BLaER1 treated with 17β-estradiol and CSF1 and Interleukin-3, amounts not matched to agents 10 nM and 100 nM (cell line): ENCODE results near the gene PRTN3.
"Not testable (repeated sequence)": the region's sequence is repeated elsewhere in the genome, so short reads cannot be mapped to it uniquely, and the experiment has no call there.

Experiments
- H3K27ac ChIP-seq, 11 experiments: shearing (Covaris generic); formaldehyde crosslinking; 2 replicates each; pipeline ENCODE4 v1.8.1; 2022
- H3K27me3 ChIP-seq, 11 experiments: shearing (Covaris generic); formaldehyde crosslinking; 2 replicates each; pipeline ENCODE4 v1.8.1; 2022
- H3K36me3 ChIP-seq, 11 experiments: shearing (Covaris generic); formaldehyde crosslinking; 2 replicates each; pipeline ENCODE4 v1.8.1; 2022
- H3K4me1 ChIP-seq, 10 experiments: shearing (Covaris generic); formaldehyde crosslinking; 2 replicates each; pipeline ENCODE4 v1.8.1; 2022
- H3K4me2 ChIP-seq, 11 experiments: shearing (Covaris generic); formaldehyde crosslinking; 2 replicates each; pipeline ENCODE4 v1.8.1; 2022
- H3K4me3 ChIP-seq, 10 experiments: shearing (Covaris generic); formaldehyde crosslinking; 2 replicates each; pipeline ENCODE4 v1.8.1; 2022
- H3K9ac ChIP-seq, 11 experiments: shearing (Covaris generic); formaldehyde crosslinking; 2 replicates each; pipeline ENCODE4 v1.8.1; 2022
- H3K9me3 ChIP-seq, 11 experiments: shearing (Covaris generic); formaldehyde crosslinking; replicated peaks in 1 of 11; 2 replicates each; pipeline ENCODE4 v1.8.1; 2022
- H4K20me1 ChIP-seq, 11 experiments: shearing (Covaris generic); formaldehyde crosslinking; 2 replicates each; pipeline ENCODE4 v1.8.1; 2022
- Cebpa-rat ChIP-seq, 11 experiments: shearing (Covaris generic); IDR thresholded peaks; 2 replicates each; pipeline ENCODE4 v1.8.1; 2022

The PRTN3 gene

GRCh38 chr19:813219-814151 lies 27.3 kb upstream of the PRTN3 start:
- Histone ChIP-seq H3K36me3 (peaks cover 51 to 75% (median 70%) of the 10 kb centered on the region in 11 experiments), H4K20me1 (peaks cover 51 to 76% (median 72%) of the 10 kb centered on the region in 11 experiments), H3K4me1 (no peaks in the 10 kb centered on the region), H3K4me2 (no peak overlapping the region), H3K9ac (no peak overlapping the region), H3K27ac (no peak overlapping the region), H3K27me3 (0 out of 22 replicates have a peak, but pooled peaks cover 0 to 4% (median 0%) of the 10 kb centered on the region in 11 experiments), H3K9me3 (peaks cover 0 to 11% (median 0%) of the 10 kb centered on the region in 11 experiments; a peak in 2 of 22 replicates), H3K4me3 (no peak overlapping the region)
- no peak for TF ChIP-seq Cebpa-rat (IDR thresholded peaks at IDR 0.05)

DNA sequence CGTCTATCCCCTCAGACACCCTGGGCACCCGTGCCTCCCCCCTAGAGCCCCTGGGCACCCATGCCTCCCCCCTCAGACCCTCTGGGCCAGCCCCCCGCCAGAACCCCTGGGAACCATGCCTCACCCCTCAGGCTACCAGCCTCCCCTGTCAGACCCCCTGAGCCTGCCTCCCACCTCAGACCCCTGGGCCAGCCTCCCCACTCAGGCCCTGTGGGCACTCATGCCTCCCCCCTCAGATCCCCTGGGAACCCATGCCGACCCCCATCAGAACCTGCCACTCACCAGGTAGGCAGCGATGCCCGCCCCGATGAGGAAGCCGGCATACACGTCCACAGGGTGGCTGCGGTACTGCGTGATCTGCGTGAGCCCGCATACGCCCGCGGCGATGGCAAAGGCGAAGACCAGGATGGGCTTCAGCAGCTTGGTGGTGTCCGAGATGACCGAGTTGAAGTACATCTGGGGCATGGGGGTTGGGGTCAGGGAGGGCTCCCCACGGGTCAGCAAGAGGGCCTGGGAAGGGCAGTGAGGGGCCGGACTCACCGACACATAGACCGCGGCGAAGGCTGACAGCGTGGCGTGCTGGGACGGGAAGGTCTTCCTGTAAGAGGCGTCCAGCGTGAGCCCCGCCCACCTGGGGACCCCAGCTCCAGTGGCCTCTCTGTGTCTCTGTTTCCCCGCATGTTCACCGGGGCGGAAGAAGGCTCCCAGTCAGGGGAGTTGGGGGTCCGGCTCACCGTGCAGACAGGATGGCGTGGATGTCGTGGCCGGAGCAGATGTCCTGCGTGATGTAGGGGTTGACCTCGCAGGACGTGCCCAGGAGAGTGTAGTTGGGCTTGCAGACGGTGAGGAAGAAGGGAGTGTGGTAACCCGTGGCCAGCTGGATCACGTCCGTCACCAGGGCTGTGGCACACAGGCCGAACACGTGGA lies 26.4 kb upstream of the PRTN3 start:
- peaks cover 42 to 66% (median 63%) of the 10 kb centered on the region in 11 experiments for H4K20me1 ChIP-seq
- H3K27me3 ChIP-seq: peaks cover 0 to 6% (median under 1%) of the 10 kb centered on the region in 11 experiments; a peak in 13 of 22 replicates
- no peak overlapping the region for H3K27ac ChIP-seq
- H3K9me3 ChIP-seq: peaks cover 0 to 11% (median 0%) of the 10 kb centered on the region in 11 experiments; a peak in 2 of 22 replicates
- no peak overlapping the region for H3K9ac ChIP-seq
- H3K4me1 ChIP-seq: no peaks in the 10 kb centered on the region
- no peak for TF ChIP-seq Cebpa-rat (IDR thresholded peaks at IDR 0.05)
- peaks cover 41 to 65% (median 60%) of the 10 kb centered on the region in 11 experiments for H3K36me3 ChIP-seq
- H3K4me2 ChIP-seq: no peak overlapping the region
- no peak overlapping the region for H3K4me3 ChIP-seq

DNA sequence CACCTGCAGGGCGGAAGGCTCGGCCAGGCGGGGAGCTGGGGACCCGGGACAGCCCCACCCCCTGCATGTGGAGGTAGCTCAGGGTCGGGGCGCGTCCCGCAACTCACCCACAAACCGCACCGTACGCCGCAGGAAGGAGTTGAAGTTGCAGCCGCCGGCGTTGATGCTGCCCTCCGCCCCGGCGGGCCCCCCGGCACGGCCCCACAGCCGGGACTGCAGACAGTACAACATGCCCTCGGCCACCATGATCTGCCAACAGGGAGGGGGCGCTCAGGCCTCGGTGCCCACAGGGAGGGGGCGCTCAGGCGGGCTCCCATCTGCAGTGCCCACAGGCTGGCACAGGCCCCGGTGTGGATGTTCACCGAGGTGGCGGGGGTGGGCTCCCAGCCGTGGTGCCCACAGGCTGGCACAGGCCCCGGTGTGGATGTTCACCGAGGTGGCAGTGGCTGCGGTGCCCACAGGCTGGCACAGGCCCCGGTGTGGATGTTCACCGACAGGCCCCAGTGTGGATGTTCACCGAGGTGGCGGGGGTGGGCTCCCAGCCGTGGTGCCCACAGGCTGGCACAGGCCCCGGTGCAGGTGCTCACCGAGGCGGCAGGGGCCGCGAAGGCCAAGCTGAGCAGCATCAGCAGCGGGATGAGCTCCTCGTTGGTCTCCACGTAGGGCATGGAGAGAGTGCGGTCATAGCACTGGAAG lies 25.6 kb upstream of the PRTN3 start:
- peaks cover 0 to 11% (median 0%) of the 10 kb centered on the region in 11 experiments; a peak in 2 of 22 replicates for H3K9me3 ChIP-seq
- peaks cover 5 to 14% (median 9%) of the 10 kb centered on the region in 11 experiments for H3K27me3 ChIP-seq
- no peak for TF ChIP-seq Cebpa-rat (IDR thresholded peaks at IDR 0.05)
- peaks cover 33 to 57% (median 52%) of the 10 kb centered on the region in 11 experiments for H3K36me3 ChIP-seq
- no peak overlapping the region for H3K4me2 ChIP-seq
- no peak overlapping the region for H3K27ac ChIP-seq
- no peaks in the 10 kb centered on the region for H3K4me1 ChIP-seq
- no peak overlapping the region for H3K4me3 ChIP-seq
- peaks cover 34 to 61% (median 55%) of the 10 kb centered on the region in 11 experiments for H4K20me1 ChIP-seq
- no peak overlapping the region for H3K9ac ChIP-seq

GRCh38 chr19:815775-816499 lies 24.9 kb upstream of the PRTN3 start:
- H3K4me3 ChIP-seq: no peak overlapping the region
- H3K4me2 ChIP-seq: no peak overlapping the region
- H3K9me3 ChIP-seq: peaks cover 0 to 11% (median 0%) of the 10 kb centered on the region in 11 experiments; a peak in 2 of 22 replicates
- peaks cover 27 to 54% (median 48%) of the 10 kb centered on the region in 11 experiments; a peak in 21 of 22 replicates for H4K20me1 ChIP-seq
- H3K36me3 ChIP-seq: peaks cover 26 to 50% (median 45%) of the 10 kb centered on the region in 11 experiments
- peaks cover 12 to 21% (median 16%) of the 10 kb centered on the region in 11 experiments for H3K27me3 ChIP-seq
- no peak overlapping the region for H3K27ac ChIP-seq
- H3K4me1 ChIP-seq: no peaks in the 10 kb centered on the region
- TF ChIP-seq Cebpa-rat (IDR thresholded peaks at IDR 0.05): no peak
- H3K9ac ChIP-seq: no peak overlapping the region

DNA sequence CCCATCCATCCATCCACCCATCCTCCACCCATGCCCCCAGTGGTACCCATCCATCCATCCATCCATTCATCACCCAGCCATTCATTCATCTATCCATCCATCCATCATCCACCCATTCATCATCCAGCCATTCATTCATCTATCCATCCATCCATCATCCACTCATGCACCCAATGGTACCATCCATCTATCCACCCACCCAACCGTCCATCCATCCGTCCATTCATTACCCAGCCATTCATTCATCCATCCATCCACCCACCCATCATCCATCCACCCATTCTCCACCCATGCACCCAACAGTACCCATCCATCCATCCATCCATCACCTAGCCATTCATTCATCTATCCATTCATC lies 24.3 kb upstream of the PRTN3 start:
- Histone ChIP-seq H3K4me1 (no peaks in the 10 kb centered on the region), H3K4me2 (no peak overlapping the region), H4K20me1 (peaks cover 21 to 48% (median 43%) of the 10 kb centered on the region in 11 experiments; a peak in 21 of 22 replicates), H3K9me3 (peaks cover 0 to 10% (median 0%) of the 10 kb centered on the region in 11 experiments; a peak in 2 of 22 replicates), H3K9ac (no peak overlapping the region), H3K4me3 (no peak overlapping the region), H3K27me3 (peaks cover 15 to 26% (median 21%) of the 10 kb centered on the region in 11 experiments), H3K27ac (no peak overlapping the region), H3K36me3 (peaks cover 21 to 45% (median 40%) of the 10 kb centered on the region in 11 experiments)
- TF ChIP-seq Cebpa-rat (IDR thresholded peaks at IDR 0.05): no peak

DNA sequence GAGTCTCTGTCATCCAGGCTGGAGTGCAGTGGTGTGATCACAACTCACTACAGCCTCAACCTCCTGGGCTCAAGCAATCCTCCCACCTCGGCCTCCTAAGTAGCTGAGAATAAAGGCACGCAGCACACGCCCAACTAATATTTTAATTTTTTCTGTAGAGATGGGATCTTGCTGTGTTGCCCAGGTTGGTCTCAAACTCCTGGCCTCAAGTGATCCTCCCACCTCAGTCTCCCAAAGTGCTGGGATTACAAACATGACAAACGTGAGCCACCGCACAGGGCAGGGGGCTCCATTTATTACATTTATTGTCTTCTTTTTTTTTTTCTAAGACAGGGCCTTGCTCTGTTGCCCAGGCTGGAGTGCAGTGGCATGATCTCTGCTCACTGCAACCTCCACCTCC lies 20.6 kb upstream of the PRTN3 start:
- H3K36me3 ChIP-seq, H3K4me3 ChIP-seq, H3K4me2 ChIP-seq, H3K9ac ChIP-seq, H3K9me3 ChIP-seq, H3K27ac ChIP-seq: not testable (repeated sequence)
- peaks cover 13 to 23% (median 17%) of the 10 kb centered on the region in 10 experiments for H3K4me1 ChIP-seq
- peaks cover 39 to 63% (median 59%) of the 10 kb centered on the region in 11 experiments for H3K27me3 ChIP-seq
- peaks cover 0 to 17% (median 7%) of the 10 kb centered on the region in 11 experiments; a peak in 14 of 22 replicates for H4K20me1 ChIP-seq

GRCh38 chr19:821231-821824 lies 19.5 kb upstream of the PRTN3 start:
- H3K4me2 ChIP-seq: peak overlapping the region in 1 of 11 experiments; percentile 17; a peak in 1 of 22 replicates
- no peaks in the 10 kb centered on the region for H3K9me3 ChIP-seq
- H3K4me3 ChIP-seq: no peak overlapping the region
- no peaks in the 10 kb centered on the region for H3K36me3 ChIP-seq
- no peak overlapping the region for H3K9ac ChIP-seq
- peaks cover 39 to 73% (median 67%) of the 10 kb centered on the region in 11 experiments for H3K27me3 ChIP-seq
- H3K4me1 ChIP-seq: peaks cover 13 to 32% (median 18%) of the 10 kb centered on the region in 10 experiments
- H4K20me1 ChIP-seq: peaks cover 0 to 10% (median 0%) of the 10 kb centered on the region in 11 experiments; a peak in 5 of 22 replicates
- no peak for TF ChIP-seq Cebpa-rat (IDR thresholded peaks at IDR 0.05)
- H3K27ac ChIP-seq: no peak overlapping the region
